ENCODE results near the gene TRRAP.

TRRAP gene

GRCh38 chr7:99004216-99004615 is 125.9 kb downstream of the TRRAP start:
- Histone ChIP-seq H3K27me3 (ENCODE audit: insufficient read depth, poor library complexity, severe bottlenecking) (no peaks in the 10 kb centered on the region), H3K4me3 (replicated peaks; ENCODE audit: insufficient read depth, low read length) (no peak overlapping the region), H3K27ac (replicated peaks) (no peak overlapping the region)
- TF ChIP-seq CTCF (IDR thresholded peaks at IDR 0.05; ENCODE audit: insufficient read depth, low read length) (no peak), POLR2AphosphoS5 (IDR thresholded peaks at IDR 0.05; ENCODE audit: low read depth) (no peak), GABPA (IDR thresholded peaks at IDR 0.05; ENCODE audit: low read depth) (no peak), REST (IDR thresholded peaks at IDR 0.05; ENCODE audit: insufficient replicate concordance, low read depth) (no peak)
- no peak for DNase-seq (ENCODE audit: low read depth in 1 of 2, low spot score in 1 of 2)

- DNase-seq (ENCODE audit: low read depth in 1 of 2, low spot score in 1 of 2): no peak
- H3K27me3 ChIP-seq (ENCODE audit: insufficient read depth, poor library complexity, severe bottlenecking): no peaks in the 10 kb centered on the region
- no peak overlapping the region for H3K4me3 ChIP-seq (replicated peaks; ENCODE audit: insufficient read depth, low read length)
- no peak for TF ChIP-seq SPI1 (IDR thresholded peaks at IDR 0.05; ENCODE audit: borderline replicate concordance, low read depth)
- TF ChIP-seq REST (IDR thresholded peaks at IDR 0.05; ENCODE audit: insufficient replicate concordance, low read depth): no peak
- TF ChIP-seq GABPA (IDR thresholded peaks at IDR 0.05; ENCODE audit: low read depth): no peak
- no peak for TF ChIP-seq CTCF (IDR thresholded peaks at IDR 0.05; ENCODE audit: insufficient read depth, low read length)
- TF ChIP-seq POLR2AphosphoS5 (IDR thresholded peaks at IDR 0.05; ENCODE audit: low read depth): no peak
- H3K27ac ChIP-seq (replicated peaks): no peak overlapping the region
Observed at GRCh38 chr7:99004781-99005500, 126.6 kb downstream of the TRRAP start.

DNA sequence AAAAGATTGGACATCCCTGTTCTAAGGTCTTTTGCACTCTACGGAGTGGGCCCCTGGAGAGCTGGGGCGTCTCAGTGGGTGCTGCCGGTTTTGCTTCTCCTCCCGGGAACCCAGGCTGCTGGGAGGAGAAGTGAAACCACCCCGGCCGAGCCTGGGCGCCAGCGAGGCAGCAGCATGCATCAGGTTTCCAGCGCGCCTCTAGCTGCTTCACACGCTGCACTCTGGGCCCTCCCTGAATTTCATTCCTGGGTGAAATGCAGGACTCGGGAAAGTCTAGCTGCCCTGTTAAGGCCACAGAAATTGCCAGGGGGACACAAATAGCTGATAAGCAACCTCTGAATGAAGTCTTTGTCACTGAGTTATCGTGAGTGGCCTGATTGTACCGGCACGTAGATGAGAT is 127.4 kb downstream of the TRRAP start:
- TF ChIP-seq SPI1 (IDR thresholded peaks at IDR 0.05; ENCODE audit: borderline replicate concordance, low read depth) (no peak), POLR2AphosphoS5 (IDR thresholded peaks at IDR 0.05; ENCODE audit: low read depth) (no peak), REST (IDR thresholded peaks at IDR 0.05; ENCODE audit: insufficient replicate concordance, low read depth) (no peak), GABPA (IDR thresholded peaks at IDR 0.05; ENCODE audit: low read depth) (no peak), CTCF (IDR thresholded peaks at IDR 0.05; ENCODE audit: insufficient read depth, low read length) (no peak)
- Histone ChIP-seq H3K4me3 (replicated peaks; ENCODE audit: insufficient read depth, low read length) (no peak overlapping the region), H3K27me3 (ENCODE audit: insufficient read depth, poor library complexity, severe bottlenecking) (no peaks in the 10 kb centered on the region), H3K27ac (replicated peaks) (no peak overlapping the region)
- DNase-seq (ENCODE audit: low read depth in 1 of 2, low spot score in 1 of 2): peak in 1 of 2 experiments; percentile 16
